Heart right ventricle (tissue), 16 donors: ENCODE results near the gene ATP2B2. TPM values are rescaled to one million over a fixed set of nuclear protein-coding genes. Genes with fewer than 3 reads are reported as not detected.

ENCODE experiments used
- ATAC-seq, 8 donors: fragments of 200-7000 bp; cut with Tn5 transposase; one replicate each; pipeline ENCODE4 v1.9.1; 2020; ENCODE audit warnings: mild to moderate bottlenecking in 8 of 8, moderate library complexity in 8 of 8, moderate number of reproducible peaks in 1 of 8
- DNase-seq, 2 donors: peaks; one replicate each; pipeline ENCODE4 v3.0.0-alpha.2; 2020
- H3K27ac ChIP-seq, 10 donors: fragments of 200-600 bp; sonication (generic) in 2 of 10; one replicate each; pipeline versions ENCODE4 v1.5.0 to v1.8.0; 2020 to 2022; ENCODE audit warnings: mild to moderate bottlenecking in 3 of 10
- H3K27me3 ChIP-seq, 7 donors: fragments of 200-600 bp; one replicate each; pipeline ENCODE4 v1.8.0; 2021 to 2022; ENCODE audit warnings: mild to moderate bottlenecking in 2 of 7
- H3K36me3 ChIP-seq, 9 donors: fragments of 200-600 bp; sonication (generic) in 1 of 9; one replicate each; pipeline versions ENCODE4 v1.5.0 to v1.8.0; 2020 to 2022; ENCODE audit warnings: mild to moderate bottlenecking in 2 of 9
- H3K4me1 ChIP-seq, 9 donors: fragments of 200-600 bp; sonication (generic) in 1 of 9; one replicate each; pipeline versions ENCODE4 v1.5.0 to v1.8.0; 2020 to 2022; ENCODE audit warnings: mild to moderate bottlenecking in 4 of 9
- H3K4me3 ChIP-seq, 10 donors: fragments of 200-600 bp; sonication (generic) in 2 of 10; one replicate each; pipeline versions ENCODE4 v1.5.0 to v1.8.0; 2020 to 2022; ENCODE audit warnings: mild to moderate bottlenecking in 7 of 10, moderate library complexity in 2 of 10
- H3K9me3 ChIP-seq, 11 donors: fragments of 200-600 bp in 10 of 11; sonication (generic) in 2 of 11; one replicate each; pipeline versions ENCODE4 v1.5.0 to v1.8.0; 2013 to 2022; ENCODE audit warnings: mild to moderate bottlenecking in 2 of 11, control low read depth in 1 of 11, moderate library complexity in 1 of 11
- CTCF ChIP-seq, 9 donors: fragments of 200-600 bp; sonication (generic) in 2 of 9; IDR thresholded peaks; one replicate each; pipeline versions ENCODE4 v1.5.0 to v1.8.0; 2021 to 2022; ENCODE audit warnings: antibody characterized with exemption in 9 of 9, mild to moderate bottlenecking in 5 of 9, moderate library complexity in 1 of 9
- WGBS, 2 donors: extraction: QIAGEN DNeasy Blood & Tissue Kit; methylation state at CpG; one replicate each; pipeline ENCODE4 v1.1.7; 2013; ENCODE audit warnings: inconsistent platforms in 1 of 2; 5-methylcytosine and 5-hydroxymethylcytosine counted together
- intact Hi-C, 10 donors: fragments of 100-400 bp; cut with DNase I; formaldehyde crosslinking; loops; one replicate each; pipeline versions ENCODE4 v1.11.1 to v1.14.2; 2022
- polyA plus RNA-seq, 2 donors: library from polyadenylated mRNA; stranded (reverse); fragments of 200-250 nt; gene quantifications; one replicate each; pipeline ENCODE4 v1.2.3, GENCODE V29; 2013
- total RNA-seq, 10 donors: library from RNA; stranded (reverse); fragmentation: NEBNext Ultra II Directional in 3 of 10; extraction: Animal tissue kit (Norgen Biotek cat#: 25700) in 3 of 10; gene quantifications; one replicate each; pipeline versions ENCODE4 v1.2.1 to v1.2.4, GENCODE V29; 2021 to 2023
- donor health status: Arrhythmogenic right ventricular cardiomyopathy.
- donor health status: ischemic (EF 13 %, LVEDD 7.1; RV severe dilation, severe dysfunction).
- donor health status: healthy with polysubstance abuse.
- donor health status: DM: no; HTN: yes; CAD: no.
- donor health status: DM: no; HTN: no; CAD: no.
- donor health status: ischemic (EF 25% LVEDD 6.9; RV normal size, moderate dysfunction).
- donor health status: ischemic (EF 25% LVEDD 5.7; RV mildly dilated, moderate dysfunction).
- donor health status: healthy.
- donor health status: DM: yes; HTN: yes; CAD: no.
- donor health status: Ischemic cardiomyopathy.
- donor health status: ischemic (EF 35%, LVEDD 5.7; RV mildly dilated, moderate dysfunction).
- donor health status: nonischemic (EF 11% LVEDD 7.7; RV severe dilation, severe dysfunction).
- donor health status: DM: yes; HTN: yes; CAD: no.
- donor health status: PGD.
- donor health status: ischemic (EF 29% LVEDD 5.4; RV normal size, mild dysfunction).
- donor health status: nonischemic (EF 23%, LVEDD 6.1; RV moderate dilation, normal function).

Gene ATP2B2
- total and polyA plus RNA-seq, 12 donors = under 0.01 to 0.30 (median 0.11) TPM; not detected in 4

- Histone ChIP-seq H3K9me3 (no peaks in the 10 kb centered on the region), H3K4me3 (no peak overlapping the region), H3K4me1 (peaks cover 0 to 23% (median 7%) of the 10 kb centered on the region in 9 donors), H3K27me3 (peaks cover 0 to 46% (median 25%) of the 10 kb centered on the region in 7 donors), H3K36me3 (no peaks in the 10 kb centered on the region), H3K27ac (no peak overlapping the region)
- ATAC-seq (no peak), DNase-seq (no peak)
- no peak for TF ChIP-seq CTCF (IDR thresholded peaks at IDR 0.05)
- 70 to 77% methylated on average over 6 of the region's 6 CpGs for WGBS, 2 donors
- intact Hi-C loops = no loop called here
Observed at GRCh38 chr3:10521772-10522441, 16.5 kb upstream of the ATP2B2 start.

GRCh38 chr3:10520072-10520471, 14.7 kb upstream of the ATP2B2 start:
- no peak for DNase-seq
- intact Hi-C loops = no loop called here
- no peak for TF ChIP-seq CTCF (IDR thresholded peaks at IDR 0.05)
- 80 to 84% methylated on average over 4 of the region's 4 CpGs for WGBS, 2 donors
- no peak for ATAC-seq
- Histone ChIP-seq H3K36me3 (no peaks in the 10 kb centered on the region), H3K27me3 (peaks cover 0 to 27% (median 10%) of the 10 kb centered on the region in 7 donors), H3K4me3 (no peak overlapping the region), H3K27ac (no peak overlapping the region), H3K4me1 (peaks cover 0 to 31% (median 7%) of the 10 kb centered on the region in 9 donors), H3K9me3 (no peaks in the 10 kb centered on the region)

GRCh38 chr3:10519236-10519635, 13.8 kb upstream of the ATP2B2 start:
- intact Hi-C loops = no loop called here
- Histone ChIP-seq H3K9me3 (no peaks in the 10 kb centered on the region), H3K36me3 (no peaks in the 10 kb centered on the region), H3K27me3 (peaks cover 0 to 20% (median 8%) of the 10 kb centered on the region in 7 donors), H3K4me1 (peaks cover 0 to 31% (median 7%) of the 10 kb centered on the region in 9 donors), H3K27ac (no peak overlapping the region), H3K4me3 (no peak overlapping the region)
- DNase-seq (no peak), ATAC-seq (no peak)
- no peak for TF ChIP-seq CTCF (IDR thresholded peaks at IDR 0.05)
- WGBS, 2 donors = 71 to 84% methylated on average over 7 of the region's 7 CpGs

GRCh38 chr3:10518506-10519150, 13.2 kb upstream of the ATP2B2 start:
- peak in 1 of 2 donors; percentile 27 for DNase-seq
- 45 to 48% methylated on average over 13 of the region's 13 CpGs for WGBS, 2 donors
- no peaks in the 10 kb centered on the region for H3K9me3 ChIP-seq
- ATAC-seq = peak in 7 of 8 donors; percentile 38 to 83 (median 65)
- intact Hi-C loops = no loop called here
- H3K27me3 ChIP-seq = peaks cover 0 to 19% (median 3%) of the 10 kb centered on the region in 7 donors
- H3K36me3 ChIP-seq = no peaks in the 10 kb centered on the region
- no peak for TF ChIP-seq CTCF (IDR thresholded peaks at IDR 0.05)
- peaks cover 0 to 31% (median 7%) of the 10 kb centered on the region in 9 donors for H3K4me1 ChIP-seq
- peak overlapping the region in 3 of 10 donors; percentile 11 to 52 (median 15) for H3K27ac ChIP-seq
- no peak overlapping the region for H3K4me3 ChIP-seq
